ENCODE data around the gene ADAMTSL4. TPM values are rescaled to one million over a fixed set of nuclear protein-coding genes. Genes with fewer than 3 reads are reported as not detected.

Gene ADAMTSL4
- total and polyA plus RNA-seq, 9 of the 15 experiments (the other 6 are each of a cell fraction or from before 2014, with no cell fraction given), result 12.7 to 212 (median 35.6) TPM

DNA sequence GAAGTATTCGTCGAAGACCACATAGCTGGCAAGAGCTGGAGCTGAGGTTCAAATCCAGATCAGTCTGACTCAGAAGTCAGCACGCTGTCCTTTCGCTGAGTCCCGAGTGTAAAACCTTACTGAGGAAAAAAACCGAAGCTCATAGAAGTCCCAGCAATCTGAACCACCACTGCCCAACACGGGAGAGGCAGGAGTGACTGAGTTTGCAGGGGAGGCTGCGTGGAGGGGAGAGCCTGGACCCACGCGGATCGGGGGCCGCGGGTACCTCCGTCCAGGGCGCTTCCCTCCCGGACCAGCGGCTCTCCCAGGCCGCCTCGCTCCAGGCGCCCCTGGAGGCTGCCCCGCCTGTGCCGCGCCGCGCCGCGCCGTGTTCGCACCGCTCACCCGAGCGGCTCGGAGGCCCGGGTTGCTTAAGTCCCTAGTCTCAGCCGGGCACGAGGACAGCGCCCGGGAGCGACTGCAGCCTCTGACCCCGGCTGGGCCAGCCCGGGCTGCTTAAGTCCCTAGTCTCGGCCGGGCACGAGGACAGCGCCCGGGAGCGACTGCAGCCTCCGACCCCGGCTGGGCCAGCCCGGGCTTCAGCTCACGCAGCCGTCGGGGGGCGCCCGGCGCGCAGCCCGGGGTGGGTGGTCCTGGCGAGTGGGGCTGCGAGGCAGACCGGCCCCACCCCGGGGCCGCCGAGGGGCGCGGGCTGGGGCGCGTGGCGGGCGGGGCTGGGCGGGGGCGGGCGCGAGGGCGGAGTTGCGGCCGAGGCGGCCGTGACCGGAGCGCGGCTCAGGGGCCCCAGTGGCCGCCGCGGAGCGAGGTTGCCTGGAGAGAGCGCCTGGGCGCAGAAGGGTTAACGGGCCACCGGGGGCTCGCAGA lies at the start of gene ADAMTSL4 (continued):
- TF ChIP-seq, protein P1, sequence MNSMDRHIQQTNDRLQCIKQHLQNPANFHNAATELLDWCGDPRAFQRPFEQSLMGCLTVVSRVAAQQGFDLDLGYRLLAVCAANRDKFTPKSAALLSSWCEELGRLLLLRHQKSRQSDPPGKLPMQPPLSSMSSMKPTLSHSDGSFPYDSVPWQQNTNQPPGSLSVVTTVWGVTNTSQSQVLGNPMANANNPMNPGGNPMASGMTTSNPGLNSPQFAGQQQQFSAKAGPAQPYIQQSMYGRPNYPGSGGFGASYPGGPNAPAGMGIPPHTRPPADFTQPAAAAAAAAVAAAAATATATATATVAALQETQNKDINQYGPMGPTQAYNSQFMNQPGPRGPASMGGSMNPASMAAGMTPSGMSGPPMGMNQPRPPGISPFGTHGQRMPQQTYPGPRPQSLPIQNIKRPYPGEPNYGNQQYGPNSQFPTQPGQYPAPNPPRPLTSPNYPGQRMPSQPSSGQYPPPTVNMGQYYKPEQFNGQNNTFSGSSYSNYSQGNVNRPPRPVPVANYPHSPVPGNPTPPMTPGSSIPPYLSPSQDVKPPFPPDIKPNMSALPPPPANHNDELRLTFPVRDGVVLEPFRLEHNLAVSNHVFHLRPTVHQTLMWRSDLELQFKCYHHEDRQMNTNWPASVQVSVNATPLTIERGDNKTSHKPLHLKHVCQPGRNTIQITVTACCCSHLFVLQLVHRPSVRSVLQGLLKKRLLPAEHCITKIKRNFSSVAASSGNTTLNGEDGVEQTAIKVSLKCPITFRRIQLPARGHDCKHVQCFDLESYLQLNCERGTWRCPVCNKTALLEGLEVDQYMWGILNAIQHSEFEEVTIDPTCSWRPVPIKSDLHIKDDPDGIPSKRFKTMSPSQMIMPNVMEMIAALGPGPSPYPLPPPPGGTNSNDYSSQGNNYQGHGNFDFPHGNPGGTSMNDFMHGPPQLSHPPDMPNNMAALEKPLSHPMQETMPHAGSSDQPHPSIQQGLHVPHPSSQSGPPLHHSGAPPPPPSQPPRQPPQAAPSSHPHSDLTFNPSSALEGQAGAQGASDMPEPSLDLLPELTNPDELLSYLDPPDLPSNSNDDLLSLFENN (IDR thresholded peaks at IDR 0.05; ENCODE audit: low read depth in 2 of 2, low read length in 2 of 2), result no peak; a peak in 1 of 4 replicates
- TF ChIP-seq MIER1 (IDR thresholded peaks at IDR 0.05; ENCODE audit: low read depth), result no peak; the same call in 1 of the 2 replicates
- no peak for TF ChIP-seq AFF1 (IDR thresholded peaks at IDR 0.05; ENCODE audit: low read depth in 1 of 2, partially characterized antibody in 2 of 2)
- TF ChIP-seq PTRF (tag; IDR thresholded peaks at IDR 0.05), result no peak
- no peak for TF ChIP-seq KLF10 (CRISPR knock-in tag; IDR thresholded peaks at IDR 0.05)
- TF ChIP-seq HDAC2 (IDR thresholded peaks at IDR 0.05), result peak; percentile 74
- TF ChIP-seq ZNF41 (CRISPR knock-in tag; conservative IDR thresholded peaks at IDR 0.05), result no peak
- peak; percentile 52; the same call in 1 of the 2 replicates for TF ChIP-seq ZNF197 (CRISPR knock-in tag; IDR thresholded peaks at IDR 0.05; ENCODE audit: low read depth)
- TF ChIP-seq, protein P2, sequence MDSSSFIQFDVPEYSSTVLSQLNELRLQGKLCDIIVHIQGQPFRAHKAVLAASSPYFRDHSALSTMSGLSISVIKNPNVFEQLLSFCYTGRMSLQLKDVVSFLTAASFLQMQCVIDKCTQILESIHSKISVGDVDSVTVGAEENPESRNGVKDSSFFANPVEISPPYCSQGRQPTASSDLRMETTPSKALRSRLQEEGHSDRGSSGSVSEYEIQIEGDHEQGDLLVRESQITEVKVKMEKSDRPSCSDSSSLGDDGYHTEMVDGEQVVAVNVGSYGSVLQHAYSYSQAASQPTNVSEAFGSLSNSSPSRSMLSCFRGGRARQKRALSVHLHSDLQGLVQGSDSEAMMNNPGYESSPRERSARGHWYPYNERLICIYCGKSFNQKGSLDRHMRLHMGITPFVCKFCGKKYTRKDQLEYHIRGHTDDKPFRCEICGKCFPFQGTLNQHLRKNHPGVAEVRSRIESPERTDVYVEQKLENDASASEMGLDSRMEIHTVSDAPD (CRISPR knock-in tag; IDR thresholded peaks at IDR 0.05), result no peak
- peak; percentile 63 for TF ChIP-seq GATAD2B (IDR thresholded peaks at IDR 0.05; ENCODE audit: borderline replicate concordance)
- TF ChIP-seq NR2C2 (CRISPR knock-in tag; IDR thresholded peaks at IDR 0.05), result no peak
- TF ChIP-seq NR2C2 (tag; IDR thresholded peaks at IDR 0.05), result peak; percentile 94
- TF ChIP-seq ZBTB8A (IDR thresholded peaks at IDR 0.05; ENCODE audit: partially characterized antibody), result no peak
- TF ChIP-seq ESRRA (IDR thresholded peaks at IDR 0.05; ENCODE audit: borderline replicate concordance, low read depth), result no peak
- TF ChIP-seq BACH1 (tag; IDR thresholded peaks at IDR 0.05), result no peak
- no peak for TF ChIP-seq ZNF668 (CRISPR knock-in tag; IDR thresholded peaks at IDR 0.05)
- no peak for TF ChIP-seq PURB (CRISPR knock-in tag; IDR thresholded peaks at IDR 0.05; ENCODE audit: low read depth)

Measured in K562 (cell line).